Measurements from ENCODE around the gene ANKRD11.

The ANKRD11 gene

DNA sequence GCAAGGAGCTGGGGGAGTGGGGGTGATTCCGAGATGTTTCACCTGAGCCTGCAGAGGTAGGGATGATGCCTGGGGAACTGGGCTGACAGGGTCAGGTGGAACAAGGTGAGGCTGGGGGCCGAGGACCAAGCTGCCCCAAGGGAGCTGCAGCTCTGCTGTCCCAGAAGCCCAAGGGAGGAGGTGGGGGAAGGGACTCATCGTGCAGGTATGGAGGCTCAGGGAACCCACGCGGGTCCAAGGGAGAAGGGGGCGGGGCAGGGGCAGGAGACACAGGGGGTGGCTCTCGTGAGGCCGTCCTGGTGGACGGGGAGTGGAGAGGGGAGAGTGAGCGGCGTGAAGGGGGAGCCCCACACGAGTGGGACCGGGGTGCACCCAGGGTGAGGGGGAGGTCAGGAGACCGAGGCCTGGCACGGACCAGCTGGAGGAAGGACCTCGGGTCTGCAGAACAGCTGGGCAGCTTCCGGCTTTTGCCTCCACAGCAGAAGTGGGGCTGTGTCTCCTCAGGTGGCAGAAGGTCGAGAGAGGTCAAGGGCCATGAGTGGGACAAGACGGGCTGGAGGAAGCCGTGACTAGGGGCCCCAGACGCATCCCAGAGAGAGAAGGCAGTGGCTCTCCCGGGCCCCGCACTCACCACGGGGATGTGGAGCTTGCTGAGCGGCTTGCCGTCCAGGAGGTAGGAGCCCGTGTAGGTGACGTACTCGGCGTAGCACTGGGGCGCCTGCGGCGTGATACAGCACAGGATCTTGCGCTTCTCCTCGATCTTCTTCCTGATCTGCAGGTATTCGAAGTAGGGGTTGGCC is 211.7 kb downstream of the ANKRD11 start:
- ATAC-seq (no peak), DNase-seq (ENCODE audit: low spot score in 2 of 2) (no peak)
- peaks cover 10% of the 10 kb centered on the region for H3K4me1 Mint-ChIP-seq
- H3K36me3 Mint-ChIP-seq, result peaks cover 62% of the 10 kb centered on the region
- no peaks in the 10 kb centered on the region for H3K9me3 Mint-ChIP-seq
- no peak overlapping the region for H3K4me3 Mint-ChIP-seq
- peak overlapping the region; percentile 87 for H3K27ac Mint-ChIP-seq

DNA sequence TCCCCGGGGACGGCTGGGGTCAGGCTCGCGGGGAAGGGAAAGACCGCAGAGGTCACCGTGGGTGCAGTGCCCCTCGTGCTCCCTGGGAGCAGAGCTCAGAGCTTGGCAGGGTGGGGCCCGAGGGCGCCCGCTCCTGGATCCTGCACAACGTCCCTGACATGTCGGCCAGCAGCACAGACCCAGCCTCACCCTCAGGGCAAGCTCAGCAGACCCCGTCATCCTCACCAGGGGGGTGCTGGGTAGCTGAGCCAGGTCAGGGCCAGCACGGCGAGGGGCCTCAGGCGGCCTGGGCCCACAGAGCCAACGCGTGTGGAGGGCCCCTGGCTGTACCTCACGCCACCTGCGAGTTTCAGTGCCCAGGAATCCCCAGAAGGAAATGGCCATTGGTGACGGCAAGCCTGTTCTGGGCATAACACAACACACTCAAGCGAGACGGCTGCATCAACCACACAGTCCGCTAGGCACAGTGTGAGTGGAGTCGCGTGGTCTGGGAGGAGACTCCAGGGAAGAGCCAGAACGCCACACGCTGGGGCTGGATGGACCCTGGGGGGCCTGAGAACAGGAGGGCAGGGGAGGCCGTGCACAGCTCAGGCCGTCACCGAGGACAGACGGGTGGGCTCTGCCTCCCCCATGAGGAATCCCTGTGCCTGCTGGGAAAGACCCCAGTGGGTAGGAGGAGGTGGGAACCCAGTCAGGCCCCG is 212.6 kb downstream of the ANKRD11 start:
- Mint-ChIP-seq H3K9me3 (no peaks in the 10 kb centered on the region), H3K4me1 (peaks cover 13% of the 10 kb centered on the region), H3K27ac (peak overlapping the region; percentile 87), H3K4me3 (no peak overlapping the region), H3K36me3 (peaks cover 70% of the 10 kb centered on the region)
- DNase-seq (ENCODE audit: low spot score in 2 of 2) (no peak), ATAC-seq (no peak)

- no peak for ATAC-seq
- no peaks in the 10 kb centered on the region for H3K9me3 Mint-ChIP-seq
Observed at GRCh38 chr16:89277049-89277448, 213.3 kb downstream of the ANKRD11 start.

DNA sequence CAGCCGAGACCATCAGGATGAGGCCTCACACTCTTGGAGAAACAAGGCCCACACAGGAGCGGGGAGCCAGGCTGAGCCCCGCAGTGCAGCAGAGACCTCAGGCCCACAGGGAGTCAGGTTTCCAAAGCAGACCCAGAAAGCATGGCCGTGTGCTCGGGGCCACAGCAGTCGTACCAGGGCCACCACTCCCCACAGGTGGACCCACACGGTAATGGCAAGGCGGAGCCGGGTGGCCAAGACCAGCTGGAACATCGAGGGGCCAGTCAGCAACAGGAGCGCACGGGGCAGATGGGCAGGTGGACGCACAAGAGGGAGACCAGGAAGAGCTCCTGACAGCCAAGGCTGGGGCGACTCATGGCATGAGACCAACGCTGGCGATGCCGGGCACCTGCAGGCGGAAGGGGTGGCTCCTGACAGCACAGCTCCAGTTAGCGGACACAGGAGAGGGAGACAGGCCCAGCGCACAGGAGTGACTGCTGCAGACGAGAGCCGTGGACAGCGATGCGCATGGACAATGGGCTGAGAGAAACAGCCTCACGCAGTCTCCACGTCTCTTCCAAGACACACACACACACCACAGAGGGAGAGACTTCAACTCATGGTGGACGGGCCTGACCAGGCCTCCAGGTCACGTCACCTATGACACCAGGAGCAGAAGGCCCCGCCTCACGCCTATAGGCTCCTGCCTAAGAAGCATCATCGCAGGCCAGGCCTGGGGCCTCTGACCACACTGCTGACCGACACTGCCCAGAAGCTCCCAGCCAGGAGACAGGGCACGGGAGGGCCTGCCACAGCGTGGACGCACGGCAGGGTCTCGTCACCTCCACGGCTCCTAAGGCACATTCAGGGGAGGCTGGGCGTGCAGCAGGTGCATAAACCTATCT is 214.3 kb downstream of the ANKRD11 start:
- no peak for DNase-seq (ENCODE audit: low spot score in 2 of 2)
- peak overlapping the region; percentile 87 for H3K27ac Mint-ChIP-seq
- peaks cover 87% of the 10 kb centered on the region for H3K36me3 Mint-ChIP-seq

More at GRCh38 chr16:89277049-89277448, 213.3 kb downstream of the ANKRD11 start:
- Mint-ChIP-seq H3K36me3 (peaks cover 78% of the 10 kb centered on the region), H3K27ac (peak overlapping the region; percentile 87), H3K4me1 (peaks cover 13% of the 10 kb centered on the region), H3K4me3 (no peak overlapping the region)
- no peak for DNase-seq (ENCODE audit: low spot score in 2 of 2)

GRCh38 chr16:89275284-89275584 is 215.1 kb downstream of the ANKRD11 start:
- no peaks in the 10 kb centered on the region for H3K9me3 Mint-ChIP-seq
- no peak overlapping the region for H3K4me3 Mint-ChIP-seq
- peak overlapping the region; percentile 87 for H3K27ac Mint-ChIP-seq
- ATAC-seq, result no peak
- peaks cover 96% of the 10 kb centered on the region for H3K36me3 Mint-ChIP-seq
- no peak for DNase-seq (ENCODE audit: low spot score in 2 of 2)
- H3K4me1 Mint-ChIP-seq, result peaks cover 13% of the 10 kb centered on the region

More for the DNA sequence above, 214.3 kb downstream of the ANKRD11 start:
- H3K4me1 Mint-ChIP-seq, result peaks cover 13% of the 10 kb centered on the region
- no peak overlapping the region for H3K4me3 Mint-ChIP-seq
- no peaks in the 10 kb centered on the region for H3K9me3 Mint-ChIP-seq
- no peak for ATAC-seq

GRCh38 chr16:89274561-89275283 is 215.6 kb downstream of the ANKRD11 start:
- H3K27ac Mint-ChIP-seq, result peak overlapping the region; percentile 87

DNA sequence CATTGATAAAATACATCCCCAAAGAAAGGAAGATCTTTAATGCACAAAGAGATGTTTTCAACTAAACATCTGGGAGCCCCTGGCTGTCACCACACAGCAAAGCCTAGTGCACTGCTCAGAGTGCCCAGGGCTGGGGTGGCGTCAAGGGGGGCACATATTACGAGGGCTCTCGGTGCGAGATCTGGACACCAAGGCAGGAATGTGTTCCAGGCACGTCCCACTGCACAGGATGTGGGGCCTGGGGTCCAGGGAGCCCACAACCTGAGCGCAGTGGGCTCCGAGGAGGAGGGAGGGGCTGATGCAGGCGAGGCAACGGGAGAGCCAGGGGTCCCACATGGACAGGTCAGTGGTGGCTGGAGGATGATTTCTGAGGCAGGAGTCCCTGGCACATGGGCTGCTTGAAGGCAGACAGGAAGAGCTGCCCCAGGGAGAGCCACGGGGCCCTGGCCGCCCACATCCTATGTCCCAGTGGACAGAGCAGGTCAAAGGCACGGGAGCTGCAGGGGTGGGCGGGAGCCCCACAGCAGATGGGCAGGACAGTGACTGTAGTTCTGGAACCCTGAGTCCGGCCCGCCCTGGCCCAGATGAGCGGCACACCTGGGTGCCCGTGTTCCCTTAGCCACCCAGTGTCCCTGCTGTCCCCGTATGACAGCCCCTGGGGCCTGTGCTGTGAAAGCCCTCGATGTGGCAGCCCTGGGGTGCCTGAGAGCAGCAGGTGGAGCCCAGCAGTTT is 216.5 kb downstream of the ANKRD11 start:
- Mint-ChIP-seq H3K27ac (peak overlapping the region; percentile 79), H3K4me3 (no peak overlapping the region), H3K9me3 (no peaks in the 10 kb centered on the region), H3K36me3 (peaks cover 100% of the 10 kb centered on the region), H3K4me1 (peaks cover 13% of the 10 kb centered on the region)
- DNase-seq (ENCODE audit: low spot score in 2 of 2) (no peak), ATAC-seq (no peak)

More at GRCh38 chr16:89274561-89275283, 215.6 kb downstream of the ANKRD11 start:
- peaks cover 13% of the 10 kb centered on the region for H3K4me1 Mint-ChIP-seq
- ATAC-seq, result no peak
- no peaks in the 10 kb centered on the region for H3K9me3 Mint-ChIP-seq
- H3K36me3 Mint-ChIP-seq, result peaks cover 96% of the 10 kb centered on the region
- no peak overlapping the region for H3K4me3 Mint-ChIP-seq
- no peak for DNase-seq (ENCODE audit: low spot score in 2 of 2)

- Mint-ChIP-seq H3K4me3 (no peak overlapping the region), H3K36me3 (peaks cover 91% of the 10 kb centered on the region)
- no peak for ATAC-seq
Observed at GRCh38 chr16:89272631-89273030, 217.7 kb downstream of the ANKRD11 start.

DNA sequence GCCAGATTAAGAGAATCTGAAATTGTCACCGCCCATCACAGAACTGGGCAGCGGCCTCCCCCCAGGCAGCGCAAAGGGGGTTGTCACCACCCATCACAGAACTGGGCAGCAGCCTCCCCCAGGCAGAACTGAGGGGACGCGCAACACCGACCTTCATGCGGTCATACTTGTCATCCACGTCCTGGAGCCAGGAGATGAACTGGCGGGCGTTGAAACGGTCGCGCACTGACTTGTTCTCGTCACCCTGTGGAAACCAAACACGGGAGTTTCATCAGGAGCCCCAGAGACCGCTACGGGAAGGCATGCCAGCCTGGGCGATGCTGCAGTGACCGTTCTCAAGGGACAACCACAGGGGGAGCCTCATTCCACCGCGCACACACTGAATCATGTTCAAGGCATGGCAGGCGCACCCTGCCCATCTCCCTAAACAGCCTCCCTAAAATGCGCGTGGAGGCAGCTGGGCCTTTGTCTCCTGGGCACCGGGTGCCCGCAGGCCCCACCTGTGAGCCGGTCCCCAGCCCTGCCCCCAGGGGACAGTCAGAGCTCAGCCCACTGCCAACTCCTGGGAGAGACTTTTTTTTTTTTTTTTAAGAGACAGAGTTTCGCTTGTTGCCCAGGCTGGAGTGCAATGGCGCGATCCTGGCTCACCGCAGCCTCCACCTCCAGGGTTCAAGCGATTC is 219.6 kb downstream of the ANKRD11 start:
- H3K36me3 Mint-ChIP-seq, result peaks cover 91% of the 10 kb centered on the region
- no peak overlapping the region for H3K4me3 Mint-ChIP-seq
- H3K27ac Mint-ChIP-seq, result no peak overlapping the region

More at GRCh38 chr16:89272631-89273030, 217.7 kb downstream of the ANKRD11 start:
- Mint-ChIP-seq H3K4me1 (peaks cover 13% of the 10 kb centered on the region), H3K27ac (no peak overlapping the region), H3K9me3 (no peaks in the 10 kb centered on the region)
- no peak for DNase-seq (ENCODE audit: low spot score in 2 of 2)

DNA sequence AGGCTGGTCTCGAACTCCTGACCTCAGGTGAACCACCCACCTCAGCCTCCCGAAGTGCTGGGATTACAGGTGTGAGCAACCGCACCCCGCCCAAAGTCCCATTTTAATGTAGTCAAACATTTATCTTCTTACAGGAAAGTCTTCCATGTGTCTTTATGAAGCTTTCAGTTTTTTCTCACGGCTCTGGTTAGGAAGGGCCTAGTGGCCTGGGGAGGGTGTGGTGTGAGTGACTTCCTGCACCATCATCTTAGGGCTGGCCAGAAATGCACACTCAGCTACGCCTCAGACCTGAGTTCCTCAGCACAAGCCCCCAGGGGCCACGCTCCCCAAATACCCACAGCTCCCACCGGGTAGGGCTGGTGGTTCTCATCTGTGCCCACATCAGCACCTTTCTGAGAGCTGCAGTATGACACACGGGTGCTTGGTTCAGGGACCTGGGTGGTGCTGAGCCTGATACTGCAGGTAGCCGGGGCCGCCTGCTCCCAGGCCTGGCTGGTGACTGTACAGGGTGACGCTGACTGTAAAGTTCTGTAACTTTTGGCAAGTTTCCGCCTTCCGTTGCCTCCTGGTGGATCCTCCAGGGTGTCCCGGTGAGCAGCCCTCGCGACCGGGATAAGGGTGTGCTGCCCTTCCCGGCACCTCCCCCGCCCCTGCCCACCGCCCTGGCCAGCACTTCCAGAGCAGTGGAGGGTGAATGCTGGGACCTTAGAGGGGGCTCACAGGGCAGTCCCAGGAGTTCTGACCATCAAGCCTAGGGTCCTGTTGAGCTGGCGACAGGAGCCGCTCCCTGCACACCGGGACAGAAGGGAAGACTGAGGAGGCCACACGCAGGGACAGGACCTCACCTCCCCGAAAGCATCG is 220.3 kb downstream of the ANKRD11 start:
- Mint-ChIP-seq H3K4me1 (peaks cover 7% of the 10 kb centered on the region), H3K27ac (no peak overlapping the region)

More for the DNA sequence above, 219.6 kb downstream of the ANKRD11 start:
- H3K4me1 Mint-ChIP-seq, result peaks cover 9% of the 10 kb centered on the region
- no peaks in the 10 kb centered on the region for H3K9me3 Mint-ChIP-seq
- DNase-seq (ENCODE audit: low spot score in 2 of 2), result no peak
- no peak for ATAC-seq

GRCh38 chr16:89268987-89269735 is 221.2 kb downstream of the ANKRD11 start:
- H3K4me1 Mint-ChIP-seq, result peaks cover 7% of the 10 kb centered on the region

More for the DNA sequence above, 220.3 kb downstream of the ANKRD11 start:
- H3K36me3 Mint-ChIP-seq, result peaks cover 91% of the 10 kb centered on the region
- ATAC-seq, result no peak
- no peak for DNase-seq (ENCODE audit: low spot score in 2 of 2)
- no peaks in the 10 kb centered on the region for H3K9me3 Mint-ChIP-seq
- no peak overlapping the region for H3K4me3 Mint-ChIP-seq

GRCh38 chr16:89268585-89268984 is 221.8 kb downstream of the ANKRD11 start:
- peaks cover 82% of the 10 kb centered on the region for H3K36me3 Mint-ChIP-seq

More at GRCh38 chr16:89268987-89269735, 221.2 kb downstream of the ANKRD11 start:
- Mint-ChIP-seq H3K27ac (no peak overlapping the region), H3K36me3 (peaks cover 88% of the 10 kb centered on the region), H3K4me3 (no peak overlapping the region), H3K9me3 (no peaks in the 10 kb centered on the region)
- no peak for ATAC-seq
- no peak for DNase-seq (ENCODE audit: low spot score in 2 of 2)

More at GRCh38 chr16:89268585-89268984, 221.8 kb downstream of the ANKRD11 start:
- peaks cover 2% of the 10 kb centered on the region for H3K4me1 Mint-ChIP-seq
- H3K9me3 Mint-ChIP-seq, result no peaks in the 10 kb centered on the region
- H3K4me3 Mint-ChIP-seq, result no peak overlapping the region
- DNase-seq (ENCODE audit: low spot score in 2 of 2) (no peak), ATAC-seq (no peak)
- H3K27ac Mint-ChIP-seq, result no peak overlapping the region

Data from stimulated activated effector memory CD8-positive, alpha-beta T cell treated with anti-CD3 and anti-CD28 coated beads, Interleukin-12 subunit alpha, Interleukin-12 subunit beta, amount 100 ng/mL, for 72 hours (primary cell).